Left renal cortex interstitium (tissue), 4 donors: ENCODE data around the gene PXK. TPM values are rescaled to one million over a fixed set of nuclear protein-coding genes. Genes with fewer than 3 reads are reported as not detected.

Experiments
- DNase-seq, 4 donors: peaks; one replicate each; pipeline ENCODE4 v3.0.0-alpha.2; 2013; ENCODE audit warnings: low read depth in 4 of 4, low spot score in 2 of 4, missing footprints in 1 of 4
- polyA plus RNA-seq, 4 donors: library from polyadenylated mRNA; unstranded; fragments of 120-200 nt; gene quantifications; one replicate each; pipeline ENCODE4 v1.2.1, GENCODE V29; 2013; ENCODE audit not compliant: insufficient read length in 4 of 4

PXK gene
- polyA plus RNA-seq, 4 donors = 21.8 to 33.0 (median 29.4) TPM

GRCh38 chr3:58345457-58345856, 12.8 kb downstream of the PXK start:
- DNase-seq = no peak

GRCh38 chr3:58346368-58346767, 13.7 kb downstream of the PXK start:
- no peak for DNase-seq

- DNase-seq = no peak
These were observed 15.3 kb downstream of the PXK start for GRCh38 chr3:58347984-58348383.

- DNase-seq = no peak
These were observed 17.3 kb downstream of the PXK start for GRCh38 chr3:58349792-58350626.

- DNase-seq = no peak
These were observed 17.9 kb downstream of the PXK start for GRCh38 chr3:58350627-58351013.

GRCh38 chr3:58351920-58352319, 19.2 kb downstream of the PXK start:
- DNase-seq = no peak

GRCh38 chr3:58352626-58353025, 19.9 kb downstream of the PXK start:
- no peak for DNase-seq

GRCh38 chr3:58353722-58354553, 21.2 kb downstream of the PXK start:
- DNase-seq = no peak

GRCh38 chr3:58355179-58355578, 22.5 kb downstream of the PXK start:
- DNase-seq = no peak

- DNase-seq = no peak
These were observed 23.4 kb downstream of the PXK start for GRCh38 chr3:58356054-58356453.

- no peak for DNase-seq
These were observed 24.7 kb downstream of the PXK start for GRCh38 chr3:58357402-58357801.

- no peak for DNase-seq
These were observed 25.4 kb downstream of the PXK start for GRCh38 chr3:58358092-58358491.

GRCh38 chr3:58358808-58359207, 26.1 kb downstream of the PXK start:
- DNase-seq = no peak

GRCh38 chr3:58359621-58360020, 26.9 kb downstream of the PXK start:
- DNase-seq = no peak

GRCh38 chr3:58361866-58362265, 29.2 kb downstream of the PXK start:
- DNase-seq = no peak

- DNase-seq = no peak
These were observed 34.0 kb downstream of the PXK start for GRCh38 chr3:58366699-58367098.

- no peak for DNase-seq
These were observed 36.3 kb downstream of the PXK start for GRCh38 chr3:58369038-58369437.

GRCh38 chr3:58369876-58370275, 37.2 kb downstream of the PXK start:
- no peak for DNase-seq

GRCh38 chr3:58370407-58370806, 37.7 kb downstream of the PXK start:
- no peak for DNase-seq

GRCh38 chr3:58371754-58372153, 39.1 kb downstream of the PXK start:
- DNase-seq = no peak

- no peak for DNase-seq
These were observed 42.6 kb downstream of the PXK start for GRCh38 chr3:58375254-58375653.

GRCh38 chr3:58377168-58377567, 44.5 kb downstream of the PXK start:
- no peak for DNase-seq
